Neural cell (in vitro differentiated cells): ENCODE results near the gene LNPEP. TPM values are rescaled to one million over a fixed set of nuclear protein-coding genes. Genes with fewer than 3 reads are reported as not detected.

Experiments
- H2AFZ ChIP-seq: fragments of 200-600, 300-800 bp; sonication (generic), shearing (Covaris generic); 2 replicates; pipeline ENCODE4 v1.6.0; 2014; ENCODE audit warnings: low read depth, mild to moderate bottlenecking, antibody characterized with exemption, low read length, moderate library complexity
- H3F3A ChIP-seq: fragments of 200-600 bp; shearing (Covaris generic); 2 replicates; pipeline ENCODE4 v1.6.1; 2016; ENCODE audit warnings: mild to moderate bottlenecking, moderate library complexity, mixed read lengths, antibody characterized with exemption, low read length; ENCODE audit not compliant: insufficient read depth, poor library complexity, severe bottlenecking
- H3K27ac ChIP-seq: fragments of 200-600, 300-800 bp; sonication (generic), shearing (Covaris generic); 2 replicates; pipeline ENCODE4 v1.5.1; 2014; ENCODE audit warnings: mild to moderate bottlenecking, low read length, moderate library complexity
- H3K27me3 ChIP-seq: fragments of 300-800, 200-600 bp; sonication (generic), shearing (Covaris generic); 2 replicates; pipeline ENCODE4 v1.6.0; 2014; ENCODE audit warnings: mild to moderate bottlenecking, low read depth, low read length, moderate library complexity; ENCODE audit not compliant: insufficient read depth
- H3K36me3 ChIP-seq: fragments of 300-800, 200-600 bp; sonication (generic), shearing (Covaris generic); 2 replicates; pipeline ENCODE4 v1.5.1; 2014; ENCODE audit warnings: mild to moderate bottlenecking, antibody characterized with exemption, low read length, moderate library complexity; ENCODE audit not compliant: insufficient read depth
- H3K4me2 ChIP-seq: fragments of 300-800, 200-600 bp; sonication (generic), shearing (Covaris generic); 2 replicates; pipeline ENCODE4 v1.6.0; 2014; ENCODE audit warnings: mild to moderate bottlenecking, low read length
- H3K4me3 ChIP-seq: fragments of 300-800, 200-600 bp; sonication (generic), shearing (Covaris generic); 2 replicates; pipeline ENCODE4 v1.5.1; 2014; ENCODE audit warnings: mild to moderate bottlenecking, low read length, moderate library complexity
- H3K79me2 ChIP-seq: fragments of 200-600 bp; shearing (Covaris generic); replicated peaks from 2 replicates; pipeline ENCODE4 v1.6.0; 2014; ENCODE audit warnings: mild to moderate bottlenecking, low read length, moderate library complexity; ENCODE audit not compliant: insufficient read depth
- H3K9ac ChIP-seq: fragments of 300-800, 200-600 bp; sonication (generic), shearing (Covaris generic); 2 replicates; pipeline ENCODE4 v1.6.1; 2016; ENCODE audit warnings: mild to moderate bottlenecking, low read length, mixed read lengths
- H3K9me2 ChIP-seq: fragments of 200-600 bp; shearing (Covaris generic); 2 replicates; pipeline ENCODE4 v1.6.1; 2016; ENCODE audit warnings: mild to moderate bottlenecking, low read length, mixed read lengths; ENCODE audit not compliant: insufficient read depth
- H3K9me3 ChIP-seq: fragments of 200-600, 300-800 bp; sonication (generic), shearing (Covaris generic); 2 replicates; pipeline ENCODE4 v1.6.1; 2016; ENCODE audit warnings: mild to moderate bottlenecking, mixed run types, low read length, moderate library complexity, mixed read lengths
- H4K20me1 ChIP-seq: fragments of 200-600 bp; shearing (Covaris generic); 2 replicates; pipeline ENCODE4 v1.6.1; 2016; ENCODE audit warnings: mild to moderate bottlenecking, mixed run types; ENCODE audit not compliant: insufficient read depth
- CTCF ChIP-seq: fragments of 450-650 bp; IDR thresholded peaks from 2 replicates; pipeline ENCODE4 v1.5.1; 2014; ENCODE audit warnings: antibody characterized with exemption, mild to moderate bottlenecking, moderate library complexity; ENCODE audit not compliant: poor library complexity, severe bottlenecking
- EP300 ChIP-seq: fragments of 450-650 bp; conservative IDR thresholded peaks from 2 replicates; pipeline ENCODE4 v1.6.1; 2014; ENCODE audit warnings: antibody characterized with exemption, mild to moderate bottlenecking, moderate library complexity; ENCODE audit not compliant: poor library complexity, severe bottlenecking
- EZH2 ChIP-seq: fragments of 200-600, 300-800 bp; shearing (Covaris generic), sonication (generic); IDR thresholded peaks from 2 replicates; pipeline ENCODE4 v1.6.1; 2014; ENCODE audit warnings: antibody characterized with exemption, low read length, borderline replicate concordance, mild to moderate bottlenecking; ENCODE audit not compliant: insufficient read depth, poor library complexity, severe bottlenecking
- MXI1 ChIP-seq: fragments of 450-650 bp; conservative IDR thresholded peaks from 2 replicates; pipeline ENCODE4 v1.6.1; 2014; ENCODE audit warnings: antibody characterized with exemption, mild to moderate bottlenecking; ENCODE audit not compliant: poor library complexity, severe bottlenecking
- POLR2AphosphoS5 ChIP-seq: IDR thresholded peaks from 2 replicates; pipeline ENCODE4 v1.6.1; 2012
- RAD21 ChIP-seq: fragments of 450-650 bp; conservative IDR thresholded peaks from 2 replicates; pipeline ENCODE4 v1.6.1; 2014; ENCODE audit warnings: antibody characterized with exemption, mild to moderate bottlenecking, moderate library complexity
- REST ChIP-seq: IDR thresholded peaks from 2 replicates; pipeline ENCODE4 v1.6.1; 2012; ENCODE audit warnings: borderline replicate concordance
- SMC3 ChIP-seq: fragments of 450-650 bp; conservative IDR thresholded peaks from 2 replicates; pipeline ENCODE4 v1.6.1; 2014; ENCODE audit warnings: antibody characterized with exemption, mild to moderate bottlenecking, moderate library complexity; ENCODE audit not compliant: poor library complexity
- TAF1 ChIP-seq: IDR thresholded peaks from 2 replicates; pipeline ENCODE4 v1.6.1; 2012; ENCODE audit warnings: low read depth
- polyA plus RNA-seq: library from polyadenylated mRNA; depleted of rRNA; stranded (reverse); fragments of >200 nt; gene quantifications from 2 replicates; pipeline ENCODE4 v1.2.3, GENCODE V29; 2014

The LNPEP gene
- polyA plus RNA-seq, 1 donor from 2014 or later = 25.6 TPM

- H3K9ac ChIP-seq = no peak overlapping the region
- no peaks in the 10 kb centered on the region for H3K9me3 ChIP-seq
- H3K9me2 ChIP-seq = no peaks in the 10 kb centered on the region
- H3K4me3 ChIP-seq = no peak overlapping the region
- TF ChIP-seq MXI1 (no peak), SMC3 (no peak), POLR2AphosphoS5 (no peak), RAD21 (no peak), EP300 (no peak)
- no peak overlapping the region for H3K4me2 ChIP-seq
- H3K79me2 ChIP-seq = no peaks in the 10 kb centered on the region
- H3K27ac ChIP-seq = no peak overlapping the region
- H3F3A ChIP-seq = no peaks in the 10 kb centered on the region
- H4K20me1 ChIP-seq = no peaks in the 10 kb centered on the region
- no peaks in the 10 kb centered on the region for H3K36me3 ChIP-seq
- no peaks in the 10 kb centered on the region for H3K27me3 ChIP-seq
- no peak overlapping the region for H2AFZ ChIP-seq
These were observed 37.9 kb downstream of the LNPEP start for GRCh38 chr5:96973532-96974401.

- TF ChIP-seq TAF1 (no peak), POLR2AphosphoS5 (no peak), REST (no peak), SMC3 (no peak), MXI1 (no peak), CTCF (no peak), EP300 (no peak), EZH2 (no peak), RAD21 (no peak)
- H3K27me3 ChIP-seq = no peaks in the 10 kb centered on the region
- H3K9me3 ChIP-seq = no peaks in the 10 kb centered on the region
- no peaks in the 10 kb centered on the region for H4K20me1 ChIP-seq
- H3K9ac ChIP-seq = no peak overlapping the region
- H3K79me2 ChIP-seq = no peaks in the 10 kb centered on the region
- no peak overlapping the region for H3K4me2 ChIP-seq
- H3K9me2 ChIP-seq = no peaks in the 10 kb centered on the region
- no peak overlapping the region for H2AFZ ChIP-seq
- H3F3A ChIP-seq = no peaks in the 10 kb centered on the region
- no peaks in the 10 kb centered on the region for H3K36me3 ChIP-seq
- H3K4me3 ChIP-seq = no peak overlapping the region
- no peak overlapping the region for H3K27ac ChIP-seq
These were observed 39.8 kb downstream of the LNPEP start for GRCh38 chr5:96975656-96976055.
